Stimulated activated naive CD4-positive, alpha-beta T cell (primary cell): ENCODE results near the gene MIPEP.
A peak's percentile ranks its signal among the peaks of the same experiment; 100 is the strongest.

Source experiments
- DNase-seq, 6 experiments: peaks; one replicate each; lab custom pipeline; 2025; lab: John Stamatoyannopoulos, UW

Gene MIPEP

DNA sequence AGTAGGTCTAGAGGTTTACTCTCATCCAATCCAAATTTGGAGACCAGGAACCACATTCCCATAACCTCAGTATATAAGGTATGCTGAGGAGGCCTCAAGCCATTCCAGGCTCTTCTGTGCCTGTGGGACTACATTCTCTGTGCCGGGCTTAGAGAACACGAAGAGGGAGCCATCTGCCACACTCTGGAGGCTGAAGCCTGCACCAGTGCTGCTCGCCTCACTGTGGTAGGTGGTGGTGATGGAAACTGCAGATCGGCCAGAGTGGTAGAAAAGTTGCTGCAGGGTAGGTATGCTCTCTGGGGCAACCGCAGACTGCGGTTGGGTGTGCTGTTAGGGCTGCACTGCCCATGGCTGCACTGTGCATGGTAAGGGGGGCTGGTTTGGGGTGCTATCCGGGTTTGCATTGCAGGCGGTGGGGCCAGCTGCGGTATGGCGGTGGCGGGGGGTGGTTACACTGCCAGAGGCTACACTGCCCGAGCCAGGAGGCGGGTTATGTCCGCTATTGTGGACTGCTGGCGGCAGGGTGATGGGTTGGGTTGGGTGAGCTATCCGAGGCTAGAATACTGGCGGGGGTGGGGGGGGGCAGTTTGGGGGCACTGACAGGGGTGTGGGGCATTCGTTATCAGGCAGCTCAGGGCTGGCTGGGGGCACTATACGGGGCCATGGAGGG, 174.0 kb downstream of the MIPEP start:
- no peak for DNase-seq

- DNase-seq: no peak
Measured at GRCh38 chr13:23714672-23715071, 174.5 kb downstream of the MIPEP start.

DNA sequence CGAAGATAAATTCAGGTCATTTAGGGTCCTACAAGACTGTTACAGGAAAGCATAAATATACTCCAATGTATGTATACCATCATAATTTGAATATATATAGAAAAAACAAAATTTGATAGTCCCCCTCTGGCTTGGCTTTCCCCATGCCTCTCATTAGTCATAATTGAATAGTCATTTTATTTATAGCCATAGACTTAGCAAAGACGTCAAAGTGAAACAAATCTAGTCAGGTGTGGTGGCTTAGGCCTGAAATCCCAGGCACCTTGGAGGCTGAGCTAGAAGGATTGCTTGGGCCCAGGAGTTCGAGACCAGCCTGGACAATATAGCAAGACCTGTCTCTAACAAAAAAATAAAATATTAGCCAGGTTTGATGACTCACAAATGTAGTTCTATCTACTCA, 177.8 kb downstream of the MIPEP start:
- DNase-seq: no peak

DNA sequence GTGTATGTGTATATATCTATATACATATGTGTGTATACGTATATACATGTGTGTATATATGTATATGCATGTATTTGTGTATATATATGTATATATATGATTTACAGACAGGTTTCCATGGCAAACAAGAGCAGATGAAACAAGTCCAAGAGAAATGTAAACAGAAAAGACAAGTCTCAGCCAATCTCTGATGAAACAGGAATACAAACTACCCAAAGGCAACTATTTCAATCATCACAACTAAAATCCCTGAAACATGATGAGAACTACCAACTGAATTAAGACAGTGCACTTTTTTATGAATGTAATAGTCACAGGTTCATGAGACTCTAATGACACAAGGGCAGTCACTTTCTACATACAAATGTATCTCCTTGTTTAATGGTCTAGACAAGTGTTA, 178.8 kb downstream of the MIPEP start:
- no peak for DNase-seq

- DNase-seq: no peak
Measured at GRCh38 chr13:23709536-23709935, 179.7 kb downstream of the MIPEP start.

DNA sequence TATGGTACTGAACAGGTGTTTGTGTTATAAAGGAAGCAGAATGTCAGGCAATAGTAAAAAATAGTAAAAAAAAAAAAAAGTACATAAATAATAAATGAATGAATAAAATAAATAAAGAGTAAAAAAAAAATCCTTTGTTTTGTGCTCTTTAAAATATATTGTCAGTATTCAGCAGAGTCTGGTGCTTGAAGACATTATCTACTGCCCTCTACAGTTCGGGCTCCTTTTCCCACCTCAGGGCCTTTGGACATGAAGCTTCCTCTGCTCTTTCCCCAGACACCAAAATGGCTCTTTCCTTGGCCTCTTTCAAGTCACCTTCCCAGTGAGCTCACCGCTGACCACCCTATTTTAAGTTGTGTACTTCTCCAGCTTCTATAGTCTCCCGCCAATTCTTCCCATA, 181.5 kb downstream of the MIPEP start:
- no peak for DNase-seq

DNA sequence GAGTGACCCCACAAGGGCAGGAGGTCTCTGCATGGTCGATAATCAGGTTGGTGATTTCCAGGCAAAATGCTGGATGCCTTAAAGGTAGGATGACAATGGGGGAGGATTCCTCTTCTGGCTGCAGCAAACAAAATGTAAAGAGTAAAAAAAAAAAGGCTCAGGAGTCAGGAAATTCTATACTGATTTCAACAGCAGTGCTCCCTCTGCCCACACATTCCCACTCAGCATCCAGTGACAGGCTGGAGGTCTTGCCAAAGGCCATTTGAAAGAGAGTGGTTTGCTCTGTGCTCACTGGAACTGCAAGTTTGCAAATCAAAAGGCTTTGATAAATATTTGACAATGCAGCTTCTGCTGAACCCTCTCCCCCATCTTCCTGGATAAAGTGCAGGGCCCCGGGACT, 183.6 kb downstream of the MIPEP start:
- DNase-seq: no peak

GRCh38 chr13:23703246-23703860, 185.8 kb downstream of the MIPEP start:
- DNase-seq: no peak

- no peak for DNase-seq
Measured at GRCh38 chr13:23701636-23702035, 187.6 kb downstream of the MIPEP start.

DNA sequence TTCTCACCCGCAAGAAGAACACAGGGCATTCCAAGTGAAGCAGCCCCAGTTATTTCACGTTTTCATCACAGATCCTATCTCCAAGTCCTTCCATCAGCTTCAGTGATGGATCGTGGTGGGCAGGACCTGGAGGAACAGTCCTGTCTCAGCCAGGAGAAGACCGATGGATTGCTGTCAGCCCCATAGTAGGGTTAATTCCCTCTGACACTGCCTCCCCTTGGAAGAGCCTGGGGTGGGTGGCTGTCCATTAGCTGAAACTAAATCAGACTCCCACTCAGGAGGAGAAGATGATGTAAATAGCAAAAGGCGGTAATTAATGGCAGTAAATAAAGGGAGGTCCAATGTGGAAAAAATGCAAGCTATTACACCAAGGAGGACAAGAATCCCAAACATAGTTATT, 188.0 kb downstream of the MIPEP start:
- DNase-seq: no peak

DNA sequence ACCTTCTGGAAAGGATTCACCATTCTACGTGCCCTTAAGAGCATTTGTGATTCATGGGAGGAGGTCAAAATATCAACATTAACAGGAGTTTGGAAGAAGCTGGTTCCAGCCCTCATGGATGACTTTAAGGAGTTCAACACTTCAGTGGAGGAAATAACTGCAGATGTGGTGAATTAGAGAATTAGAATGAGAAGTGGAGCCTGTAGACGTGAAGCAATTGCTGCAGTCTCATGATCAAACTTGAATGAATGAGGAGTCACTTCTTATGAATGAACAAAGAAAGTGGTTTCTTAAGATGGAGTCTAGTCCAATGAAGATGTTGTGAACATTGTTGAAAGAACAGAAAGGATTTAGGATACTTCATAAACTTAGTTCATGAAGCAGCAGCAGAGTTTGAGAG, 189.9 kb downstream of the MIPEP start:
- no peak for DNase-seq

DNA sequence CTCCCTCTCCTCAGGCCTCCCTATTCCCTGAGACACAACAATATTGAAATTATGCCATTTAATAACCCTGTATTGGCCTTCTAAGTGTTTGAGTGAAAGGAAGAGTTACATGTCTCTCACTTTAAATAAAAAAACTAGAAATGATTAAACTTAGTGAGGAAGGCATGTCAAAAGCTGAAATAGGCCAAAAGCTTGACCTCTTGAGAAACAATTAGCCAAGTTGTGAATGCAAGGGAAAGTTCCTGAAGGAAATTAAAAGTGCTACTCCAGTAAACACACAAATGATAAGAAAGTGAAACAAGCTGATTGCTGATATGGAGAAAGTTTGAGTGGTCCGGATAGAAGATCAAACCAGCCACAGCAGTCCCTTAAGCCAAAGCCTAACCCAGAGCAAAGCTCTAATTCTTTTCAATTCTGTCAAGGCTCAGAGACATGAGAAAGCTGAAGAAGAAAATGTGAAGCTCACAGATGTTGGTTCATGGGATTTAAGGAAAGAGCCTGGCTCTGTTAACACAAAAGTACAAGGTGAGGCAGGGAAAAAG, 191.4 kb downstream of the MIPEP start:
- DNase-seq: no peak

GRCh38 chr13:23696610-23697009, 192.6 kb downstream of the MIPEP start:
- no peak for DNase-seq

DNA sequence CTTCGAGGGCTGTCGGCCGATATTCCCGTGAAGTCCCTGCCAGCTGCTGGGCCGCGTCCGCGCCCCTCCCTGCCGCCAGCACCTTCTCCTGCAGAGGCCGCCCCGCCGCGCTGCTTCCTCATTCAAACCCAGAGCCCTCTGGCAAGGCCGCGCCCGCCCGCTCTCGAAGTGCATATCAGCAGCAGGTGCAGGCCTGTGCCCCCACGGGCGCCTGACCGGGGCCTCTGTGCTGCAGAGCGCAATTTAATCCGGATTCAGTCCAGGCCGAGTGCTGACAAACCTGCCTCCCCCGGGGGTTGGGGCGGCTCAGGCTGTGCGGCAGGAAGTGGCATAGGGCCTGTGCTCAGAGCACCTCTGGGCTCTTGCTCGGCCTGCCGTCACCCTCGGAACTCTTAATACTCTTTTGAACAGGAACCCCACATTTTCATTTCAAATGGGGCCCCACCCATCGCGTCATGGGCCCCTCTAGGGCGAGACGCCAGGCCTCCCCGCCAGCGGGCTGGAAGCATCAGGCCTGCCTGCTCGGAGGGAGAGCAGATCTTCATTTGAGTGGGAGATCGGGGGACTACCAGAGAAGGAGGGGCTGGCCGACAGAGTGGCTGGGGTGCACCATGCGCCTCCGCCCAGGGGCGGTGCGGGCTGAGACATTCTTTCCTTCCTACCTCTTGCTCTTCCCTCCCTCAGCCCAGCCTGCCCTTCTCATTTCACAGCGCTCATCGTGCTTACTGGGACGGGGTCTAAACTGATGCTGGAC, 193.3 kb downstream of the MIPEP start:
- peak; percentile 12 to 74 (median 38) for DNase-seq

- DNase-seq: no peak
Measured at GRCh38 chr13:23695196-23695595, 194.0 kb downstream of the MIPEP start.

GRCh38 chr13:23692816-23693215, 196.4 kb downstream of the MIPEP start:
- no peak for DNase-seq

DNA sequence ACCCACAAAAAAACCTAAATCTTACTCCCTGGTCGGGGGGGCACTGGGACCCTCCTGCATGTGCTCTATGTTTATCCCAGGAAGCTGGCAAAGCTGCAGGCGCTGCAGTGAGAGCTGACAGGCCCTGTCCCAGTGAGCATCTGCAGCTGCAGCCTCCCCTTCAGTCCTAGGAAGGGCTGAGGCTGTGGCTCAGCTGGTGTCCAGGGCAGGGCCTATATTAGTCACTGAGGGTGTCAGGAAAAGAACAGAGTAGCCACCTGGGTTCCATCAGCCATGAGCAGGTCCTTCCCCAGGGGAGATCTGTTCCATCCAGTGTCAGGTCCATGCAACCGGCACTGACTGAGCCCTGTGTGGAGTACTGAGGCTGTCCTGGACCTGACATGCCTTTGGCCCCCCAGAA, 198.5 kb downstream of the MIPEP start:
- no peak for DNase-seq

DNA sequence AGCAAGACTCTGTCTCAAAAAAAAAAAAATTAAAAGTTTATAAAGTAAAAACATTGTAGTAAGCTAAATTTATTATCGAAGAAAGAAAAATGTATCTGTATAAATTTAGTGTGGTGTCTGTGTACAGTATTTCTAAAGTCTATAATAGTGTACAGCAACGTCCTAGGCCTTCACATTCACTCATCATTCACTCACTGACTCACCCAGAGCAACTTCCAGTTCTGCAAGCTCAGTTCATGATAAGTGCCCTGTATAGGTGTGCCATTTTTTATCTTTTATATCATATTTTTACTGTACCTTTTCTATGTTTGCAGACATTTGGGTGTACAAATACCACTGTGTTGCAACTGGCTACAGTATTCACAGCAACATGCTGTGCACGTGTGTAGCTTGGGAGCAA, 200.9 kb downstream of the MIPEP start:
- no peak for DNase-seq

DNA sequence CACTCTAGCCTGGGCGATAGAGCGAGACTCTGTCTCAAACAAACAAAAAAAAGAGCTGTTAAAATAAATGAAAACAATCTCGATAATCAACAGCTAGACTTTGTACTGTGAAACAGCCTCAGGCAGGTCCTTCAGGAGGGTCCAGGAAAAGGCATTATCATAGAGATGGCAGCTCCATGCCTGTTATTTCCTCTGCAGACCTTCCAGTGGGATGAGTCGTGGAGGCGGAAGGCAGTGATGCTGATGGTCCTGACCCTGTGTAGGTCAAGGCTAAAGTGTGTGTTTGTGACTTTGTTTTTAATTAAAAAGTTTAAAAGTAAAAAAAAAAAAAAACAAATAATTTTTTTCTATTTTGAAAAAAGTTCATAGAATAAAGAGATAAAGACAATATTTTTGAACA, 201.6 kb downstream of the MIPEP start:
- no peak for DNase-seq

GRCh38 chr13:23686948-23687347, 202.3 kb downstream of the MIPEP start:
- no peak for DNase-seq

- DNase-seq: no peak
Measured at GRCh38 chr13:23685416-23685815, 203.8 kb downstream of the MIPEP start.

- DNase-seq: no peak
Measured at GRCh38 chr13:23684647-23685046, 204.6 kb downstream of the MIPEP start.

DNA sequence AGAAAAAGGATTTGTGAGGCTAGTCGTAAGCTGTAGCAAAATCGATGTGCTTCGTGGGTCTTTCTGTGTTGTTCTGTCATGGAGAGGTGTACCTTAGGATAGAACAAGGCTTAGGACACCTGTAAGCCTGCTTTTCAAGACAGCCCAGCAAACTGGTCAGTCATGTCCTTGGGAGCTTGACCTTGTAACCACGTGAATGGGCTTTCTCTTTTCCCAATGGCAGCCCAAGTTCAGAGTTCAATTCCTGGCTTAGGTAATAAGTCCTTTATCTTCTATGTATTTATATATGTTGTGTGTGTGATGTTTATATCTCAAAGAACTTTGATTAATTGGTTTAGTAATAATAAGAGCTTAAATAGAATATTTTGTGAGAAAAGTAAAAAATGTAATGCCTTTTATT, 206.1 kb downstream of the MIPEP start:
- DNase-seq: no peak
